ENCODE results near the gene ERGIC1.

GRCh38 chr5:172911628-172911880 is 77.5 kb downstream of the ERGIC1 start:
- no peak for TF ChIP-seq EZH2phosphoT487 (IDR thresholded peaks at IDR 0.05; ENCODE audit: borderline replicate concordance)
- no peak for TF ChIP-seq CTCF (conservative IDR thresholded peaks at IDR 0.05; ENCODE audit: low read length)
